CD8-positive, alpha-beta memory T cell (primary cell): ENCODE results near the gene SNX19. TPM values are rescaled to one million over a fixed set of nuclear protein-coding genes. Genes with fewer than 3 reads are reported as not detected.
A peak's percentile ranks its signal among the peaks of the same experiment; 100 is the strongest.

Source experiments
- CTCF ChIA-PET: fragments of 350-600 bp; sonication (Branson Sonifier 250); formaldehyde crosslinking; loops from one replicate; lab custom pipeline; 2021; ENCODE audit warnings: antibody characterized with exemption; lab: Charles Lee
- POLR2A ChIA-PET: fragments of 350-600 bp; sonication (Branson Sonifier 250); formaldehyde crosslinking; loops from one replicate; lab custom pipeline; 2021; ENCODE audit warnings: antibody characterized with exemption; lab: Charles Lee
- DNase-seq, 5 donors: peaks; one replicate each; pipeline versions ENCODE4 v3.0.0 to v3.0.0-alpha.2; 2020 to 2022; ENCODE audit warnings: mixed read lengths in 1 of 5
- H3K27ac ChIP-seq: one replicate; pipeline ENCODE4 v1.7.0; 2013; ENCODE audit warnings: low read depth, mild to moderate bottlenecking, low read length, moderate library complexity
- H3K27me3 ChIP-seq: 2 replicates; pipeline ENCODE4 v1.7.0; 2013; ENCODE audit warnings: low read length, mild to moderate bottlenecking; ENCODE audit not compliant: insufficient read depth, poor library complexity, severe bottlenecking
- H3K36me3 ChIP-seq: 2 replicates; pipeline ENCODE4 v1.7.0; 2013; ENCODE audit warnings: mild to moderate bottlenecking, low read length, moderate library complexity; ENCODE audit not compliant: insufficient read depth
- H3K4me1 ChIP-seq: 2 replicates; pipeline ENCODE4 v1.7.0; 2013; ENCODE audit warnings: mild to moderate bottlenecking, low read length, moderate library complexity; ENCODE audit not compliant: insufficient read depth
- H3K4me3 ChIP-seq: 2 replicates; pipeline ENCODE4 v1.7.0; 2013; ENCODE audit warnings: mild to moderate bottlenecking, low read length
- H3K9me3 ChIP-seq: 2 replicates; pipeline ENCODE4 v1.7.0; 2013; ENCODE audit warnings: mild to moderate bottlenecking, low read length
- H3K27ac Mint-ChIP-seq, 8 donors: one replicate each; pipeline ENCODE4 v1.8.0; 2020 to 2021; ENCODE audit warnings: mixed read lengths in 8 of 8, mild to moderate bottlenecking in 6 of 8, inconsistent platforms in 3 of 8, moderate library complexity in 3 of 8
- H3K27me3 Mint-ChIP-seq, 2 donors: one replicate each; pipeline ENCODE4 v1.8.0; 2020 to 2021; ENCODE audit warnings: mixed read lengths in 2 of 2, mild to moderate bottlenecking in 1 of 2, moderate library complexity in 1 of 2
- H3K36me3 Mint-ChIP-seq, 3 donors: one replicate each; pipeline ENCODE4 v1.8.0; 2020 to 2021; ENCODE audit warnings: mixed read lengths in 3 of 3, inconsistent platforms in 1 of 3, mild to moderate bottlenecking in 1 of 3
- H3K4me1 Mint-ChIP-seq, 3 donors: one replicate each; pipeline ENCODE4 v1.8.0; 2020 to 2021; ENCODE audit warnings: mixed read lengths in 3 of 3, inconsistent platforms in 1 of 3, mild to moderate bottlenecking in 1 of 3
- H3K4me3 Mint-ChIP-seq, 7 donors: one replicate each; pipeline ENCODE4 v1.8.0; 2020 to 2021; ENCODE audit warnings: mixed read lengths in 7 of 7, mild to moderate bottlenecking in 6 of 7, moderate library complexity in 4 of 7, inconsistent platforms in 2 of 7
- H3K9me3 Mint-ChIP-seq, 5 donors: one replicate each; pipeline ENCODE4 v1.8.0; 2020 to 2022; ENCODE audit warnings: mixed read lengths in 5 of 5, mild to moderate bottlenecking in 3 of 5, moderate library complexity in 2 of 5, inconsistent platforms in 1 of 5
- polyA plus RNA-seq: library from polyadenylated mRNA; unstranded; fragments of 300-500 nt; fragmentation: Illumina TruSeq; gene quantifications from one replicate; pipeline ENCODE4 v1.2.3, GENCODE V29; 2021
- total RNA-seq, 2 experiments: library from RNA; stranded (reverse); gene quantifications; one replicate each; pipeline ENCODE4 v1.2.3, GENCODE V29; 2021

Gene SNX19
- total and polyA plus RNA-seq, 3 experiments from 2014 or later, result 21.9 to 44.4 (median 41.2) TPM

- no peak overlapping the region for H3K4me3 Mint-ChIP-seq
- Histone ChIP-seq H3K36me3 (peaks cover 41% of the 10 kb centered on the region), H3K4me3 (no peak overlapping the region), H3K27me3 (no peaks in the 10 kb centered on the region), H3K4me1 (no peaks in the 10 kb centered on the region), H3K9me3 (no peaks in the 10 kb centered on the region), H3K27ac (no peak overlapping the region)
- ChIA-PET POLR2A (interaction anchor here (0.6 kb wide), 1 partner anchor 52 kb away, joined by 5 read pairs; no protein-coding TSS in a partner anchor), CTCF (interaction anchor here (0.9 to 1.2 kb wide), 2 partner anchors 15 to 456 kb away, joined by 3 to 5 read pairs; no protein-coding TSS in a partner anchor)
- no peaks in the 10 kb centered on the region for H3K9me3 Mint-ChIP-seq
- H3K4me1 Mint-ChIP-seq, result no peaks in the 10 kb centered on the region
- DNase-seq, result no peak
- H3K27me3 Mint-ChIP-seq, result no peaks in the 10 kb centered on the region
- H3K36me3 Mint-ChIP-seq, result peaks cover 0 to 98% (median 31%) of the 10 kb centered on the region in 3 donors
- peak overlapping the region in 4 of 8 donors; percentile 27 to 80 (median 52) for H3K27ac Mint-ChIP-seq
These were observed 39.1 kb downstream of the SNX19 start for GRCh38 chr11:130876931-130877915.

- no peak overlapping the region for H3K4me3 ChIP-seq
- H3K4me3 Mint-ChIP-seq, result no peak overlapping the region
- POLR2A ChIA-PET, result no interaction called here
- no peaks in the 10 kb centered on the region for H3K27me3 ChIP-seq
- no peak for DNase-seq
- H3K4me1 Mint-ChIP-seq, result no peaks in the 10 kb centered on the region
- no peaks in the 10 kb centered on the region for H3K27me3 Mint-ChIP-seq
- peaks cover 0 to 98% (median 34%) of the 10 kb centered on the region in 3 donors for H3K36me3 Mint-ChIP-seq
- H3K9me3 Mint-ChIP-seq, result no peaks in the 10 kb centered on the region
- H3K27ac ChIP-seq, result no peak overlapping the region
- peaks cover 41% of the 10 kb centered on the region for H3K36me3 ChIP-seq
- H3K4me1 ChIP-seq, result no peaks in the 10 kb centered on the region
- no peaks in the 10 kb centered on the region for H3K9me3 ChIP-seq
- peak overlapping the region in 4 of 8 donors; percentile 4 to 77 (median 36) for H3K27ac Mint-ChIP-seq
- CTCF ChIA-PET, result interaction anchor here (0.7 kb wide), 1 partner anchor 14 kb away, joined by 3 read pairs; no protein-coding TSS in a partner anchor
These were observed 40.2 kb downstream of the SNX19 start for GRCh38 chr11:130876100-130876499.

DNA sequence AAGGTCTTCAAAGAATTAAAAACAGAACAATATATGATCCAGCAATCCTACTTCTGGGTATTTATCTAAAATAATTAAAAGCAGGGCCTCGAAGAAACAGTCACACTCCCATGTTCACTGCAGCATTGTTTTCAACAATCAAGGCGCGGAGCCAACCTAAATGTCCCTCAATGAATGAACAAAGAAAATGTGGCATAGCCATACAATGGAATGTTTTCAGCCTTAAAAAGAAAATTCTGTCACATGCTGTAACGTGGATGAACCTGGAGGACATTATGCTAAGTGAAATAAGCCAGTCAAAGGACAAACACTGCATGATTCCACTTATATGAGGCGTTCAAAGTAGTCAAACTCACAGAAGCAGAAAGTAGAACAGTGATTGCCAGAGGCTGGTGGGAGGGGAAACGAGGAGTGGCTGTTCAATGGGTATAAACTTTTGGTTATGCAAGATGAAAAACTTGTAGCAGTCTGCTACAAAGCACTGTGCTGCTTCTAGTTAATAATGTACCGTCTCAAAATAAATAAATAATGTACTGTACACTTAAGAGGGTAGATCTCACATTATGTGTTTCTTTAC lies 41.2 kb downstream of the SNX19 start:
- no peak overlapping the region for H3K4me3 ChIP-seq
- no peaks in the 10 kb centered on the region for H3K9me3 ChIP-seq
- H3K36me3 ChIP-seq, result peaks cover 32% of the 10 kb centered on the region
- Mint-ChIP-seq H3K4me1 (no peaks in the 10 kb centered on the region), H3K4me3 (no peak overlapping the region), H3K27ac (peak overlapping the region in 1 of 8 donors; percentile 24), H3K27me3 (no peaks in the 10 kb centered on the region), H3K9me3 (no peaks in the 10 kb centered on the region), H3K36me3 (peaks cover 0 to 97% (median 37%) of the 10 kb centered on the region in 3 donors)
- no peak overlapping the region for H3K27ac ChIP-seq
- no peak for DNase-seq
- no peaks in the 10 kb centered on the region for H3K27me3 ChIP-seq
- H3K4me1 ChIP-seq, result no peaks in the 10 kb centered on the region
- POLR2A ChIA-PET, result no interaction called here
- CTCF ChIA-PET, result interaction anchor here (1.1 kb wide), 1 partner anchor 13 kb away, joined by 3 read pairs; no protein-coding TSS in a partner anchor

DNA sequence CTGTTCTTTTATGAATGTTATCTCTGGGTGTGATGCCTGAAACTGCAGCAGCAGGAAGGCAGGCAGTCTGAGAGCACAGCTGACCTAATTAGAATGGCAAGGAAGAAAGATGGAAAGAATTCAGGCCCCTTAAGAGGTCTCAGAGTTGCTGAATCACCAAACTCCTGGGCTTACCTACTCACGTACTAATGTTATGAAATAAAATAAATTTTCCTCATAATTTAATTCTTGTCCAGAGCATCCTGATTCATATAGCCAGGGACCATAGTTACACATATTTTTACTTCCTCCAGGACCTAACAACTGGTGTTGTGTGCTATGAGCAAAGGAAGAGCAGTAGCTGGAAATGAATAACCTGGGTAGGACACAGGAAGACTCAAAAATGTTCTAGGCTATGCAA lies 41.9 kb downstream of the SNX19 start:
- Histone ChIP-seq H3K27me3 (no peaks in the 10 kb centered on the region), H3K27ac (no peak overlapping the region), H3K4me1 (no peaks in the 10 kb centered on the region), H3K4me3 (no peak overlapping the region), H3K36me3 (peaks cover 26% of the 10 kb centered on the region), H3K9me3 (no peaks in the 10 kb centered on the region)
- ChIA-PET POLR2A (no interaction called here), CTCF (interaction anchor here (1.1 kb wide), 1 partner anchor 12 kb away, joined by 3 read pairs; no protein-coding TSS in a partner anchor)
- H3K27ac Mint-ChIP-seq, result peak overlapping the region in 1 of 8 donors; percentile 39
- DNase-seq, result no peak
- H3K27me3 Mint-ChIP-seq, result no peaks in the 10 kb centered on the region
- no peaks in the 10 kb centered on the region for H3K4me1 Mint-ChIP-seq
- peaks cover 0 to 97% (median 36%) of the 10 kb centered on the region in 3 donors for H3K36me3 Mint-ChIP-seq
- no peak overlapping the region for H3K4me3 Mint-ChIP-seq
- H3K9me3 Mint-ChIP-seq, result no peaks in the 10 kb centered on the region

- Histone ChIP-seq H3K27me3 (no peaks in the 10 kb centered on the region), H3K4me3 (no peak overlapping the region), H3K4me1 (no peaks in the 10 kb centered on the region), H3K9me3 (no peaks in the 10 kb centered on the region), H3K27ac (no peak overlapping the region), H3K36me3 (peaks cover 19% of the 10 kb centered on the region)
- DNase-seq, result no peak
- Mint-ChIP-seq H3K4me1 (no peaks in the 10 kb centered on the region), H3K27ac (peak overlapping the region in 1 of 8 donors; percentile 19), H3K9me3 (no peaks in the 10 kb centered on the region), H3K36me3 (peaks cover 0 to 96% (median 31%) of the 10 kb centered on the region in 3 donors), H3K27me3 (no peaks in the 10 kb centered on the region), H3K4me3 (no peak overlapping the region)
- ChIA-PET CTCF (interaction anchor here (4.3 kb wide), 1 partner anchor 12 kb away, joined by 17 read pairs; no protein-coding TSS in a partner anchor), POLR2A (no interaction called here)
These were observed 42.5 kb downstream of the SNX19 start for GRCh38 chr11:130873761-130874160.

- Mint-ChIP-seq H3K4me3 (no peak overlapping the region), H3K9me3 (no peaks in the 10 kb centered on the region), H3K4me1 (no peaks in the 10 kb centered on the region), H3K27me3 (no peaks in the 10 kb centered on the region), H3K27ac (peak overlapping the region in 2 of 8 donors; percentile 24 to 61), H3K36me3 (peaks cover 0 to 90% (median 25%) of the 10 kb centered on the region in 3 donors)
- Histone ChIP-seq H3K27ac (no peak overlapping the region), H3K9me3 (no peaks in the 10 kb centered on the region), H3K4me1 (no peaks in the 10 kb centered on the region), H3K27me3 (no peaks in the 10 kb centered on the region), H3K36me3 (peaks cover 14% of the 10 kb centered on the region), H3K4me3 (no peak overlapping the region)
- CTCF ChIA-PET, result interaction anchor here (4.3 kb wide), 1 partner anchor 11 kb away, joined by 17 read pairs; no protein-coding TSS in a partner anchor
- no peak for DNase-seq
- POLR2A ChIA-PET, result no interaction called here
These were observed 43.3 kb downstream of the SNX19 start for GRCh38 chr11:130872981-130873380.

DNA sequence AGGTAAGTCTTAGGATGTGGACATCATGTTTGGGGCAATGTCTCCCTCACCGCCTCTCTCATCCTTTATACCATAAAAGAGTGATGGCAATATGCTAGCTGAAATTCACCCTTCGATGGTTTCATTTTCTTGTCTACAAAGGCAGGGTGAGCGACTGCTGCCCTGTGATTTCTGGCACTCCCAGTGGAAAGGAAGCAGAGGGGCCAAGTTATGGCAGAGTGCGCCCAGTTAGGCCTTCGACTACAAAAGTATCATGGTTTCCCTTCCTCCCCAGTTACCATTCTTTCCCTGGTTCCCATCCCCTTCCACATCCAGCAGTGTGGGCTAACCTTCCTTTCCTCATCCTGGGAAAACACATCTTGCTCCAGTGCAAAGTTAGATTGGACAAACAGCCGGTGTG lies 43.8 kb downstream of the SNX19 start:
- DNase-seq, result no peak
- Histone ChIP-seq H3K4me1 (no peaks in the 10 kb centered on the region), H3K27ac (no peak overlapping the region), H3K9me3 (no peaks in the 10 kb centered on the region), H3K36me3 (peaks cover 11% of the 10 kb centered on the region), H3K4me3 (no peak overlapping the region), H3K27me3 (no peaks in the 10 kb centered on the region)
- peaks cover 0 to 87% (median 22%) of the 10 kb centered on the region in 3 donors for H3K36me3 Mint-ChIP-seq
- H3K4me3 Mint-ChIP-seq, result no peak overlapping the region
- H3K9me3 Mint-ChIP-seq, result no peaks in the 10 kb centered on the region
- H3K27me3 Mint-ChIP-seq, result no peaks in the 10 kb centered on the region
- no peaks in the 10 kb centered on the region for H3K4me1 Mint-ChIP-seq
- POLR2A ChIA-PET, result no interaction called here
- H3K27ac Mint-ChIP-seq, result peak overlapping the region in 2 of 8 donors; percentile 24 to 61
- CTCF ChIA-PET, result interaction anchor here (4.3 kb wide), 1 partner anchor 11 kb away, joined by 17 read pairs; no protein-coding TSS in a partner anchor
